ENCODE results near the gene CFAP91.

The CFAP91 gene

DNA sequence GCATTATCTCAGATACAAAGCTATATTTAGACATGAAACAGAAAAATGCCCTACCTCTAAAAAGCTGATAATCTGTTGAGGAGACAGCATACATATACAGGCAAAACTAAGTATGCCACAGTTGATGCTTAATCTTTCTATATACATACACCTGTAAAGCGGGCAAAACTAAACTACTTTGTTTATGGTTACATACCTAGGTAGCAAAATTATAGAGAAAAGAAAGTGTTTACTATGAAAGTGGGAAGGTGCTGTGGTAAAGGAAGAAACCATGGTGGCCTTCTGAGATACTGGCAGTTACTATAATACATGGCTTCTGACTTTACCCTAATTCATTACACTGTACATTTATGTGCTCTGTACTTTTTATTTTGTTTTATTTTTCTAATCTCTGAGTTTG lies 43.1 kb downstream of the CFAP91 start:
- DNase-seq = no peak

DNA sequence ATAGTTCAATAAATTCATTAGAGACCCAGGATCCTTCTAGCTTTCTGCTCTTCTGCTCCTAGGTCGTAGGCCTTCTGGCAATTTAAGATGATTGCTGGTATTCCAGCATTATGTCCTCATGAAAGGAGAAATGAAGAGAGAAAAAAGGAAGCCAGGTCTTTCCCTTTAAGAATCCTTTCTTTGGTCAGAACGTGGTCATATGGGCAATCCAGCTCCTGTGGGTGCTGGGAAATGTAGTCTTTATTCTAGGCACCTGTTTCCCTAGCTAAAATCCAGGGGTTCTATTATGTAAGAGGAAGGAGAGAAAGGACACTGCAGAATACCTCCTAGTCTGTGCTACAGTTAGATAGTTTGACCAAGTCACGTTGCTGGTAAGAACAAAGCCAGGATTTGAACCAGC lies 43.6 kb downstream of the CFAP91 start:
- no peak for DNase-seq

DNA sequence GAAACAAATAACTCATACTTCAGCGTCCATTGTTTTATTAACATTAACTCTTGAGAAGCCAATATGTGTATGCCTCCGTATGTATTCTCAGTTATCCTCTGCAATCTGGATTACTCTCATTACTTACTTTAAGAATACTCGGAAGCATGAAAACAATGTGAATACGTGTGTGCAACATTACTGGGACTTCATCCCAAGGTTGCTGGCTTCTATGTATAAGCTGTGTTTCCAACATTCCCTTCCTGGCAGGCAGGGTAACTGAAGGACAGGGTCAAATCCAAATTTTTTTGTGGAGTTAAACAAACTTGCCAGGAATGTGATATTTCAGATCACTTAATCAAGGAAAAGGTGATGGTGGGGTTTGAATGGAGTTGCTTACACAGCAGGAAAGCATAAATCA lies 44.5 kb downstream of the CFAP91 start:
- no peak for DNase-seq

- no peak for DNase-seq
Measured at GRCh38 chr3:119748991-119749390, 46.2 kb downstream of the CFAP91 start.

- no peak for DNase-seq
Measured at GRCh38 chr3:119751423-119751822, 48.6 kb downstream of the CFAP91 start.
